Right lobe of liver (tissue), 4 donors: ENCODE data around the gene STAC.

ENCODE experiments used
- CTCF ChIP-seq, 4 donors: fragments of 200-600 bp in 3 of 4; fragments of 450-650 bp in 1 of 4; IDR thresholded peaks; one replicate each; pipeline versions ENCODE4 v1.5.1 to v1.8.0; 2016 to 2022; ENCODE audit warnings: antibody characterized with exemption in 4 of 4, mild to moderate bottlenecking in 2 of 4
- POLR2A ChIP-seq: fragments of 450-650 bp; IDR thresholded peaks from one replicate; pipeline ENCODE4 v1.6.1; 2017; ENCODE audit warnings: antibody characterized with exemption, mild to moderate bottlenecking
- donor health status: DM: no; HTN: no; CAD: no.
- donor health status: DM: no; HTN: no; CAD: no.
- donor health status: DM: no; HTN: yes; CAD: no.

- TF ChIP-seq CTCF (IDR thresholded peaks at IDR 0.05) (no peak), POLR2A (no peak)
Measured at GRCh38 chr3:36489679-36490425, 109.5 kb downstream of the STAC start.
